H1 (cell line): ENCODE measurements around the gene PRKN. TPM values are rescaled to one million over a fixed set of nuclear protein-coding genes. Genes with fewer than 3 reads are reported as not detected.

Experiments used
- CTCF ChIA-PET: fragments of 300-600 bp; sonication (Branson Sonifier 250); formaldehyde crosslinking; loops from one replicate; lab custom pipeline; 2021; ENCODE audit not compliant: partially characterized antibody; lab: Charles Lee
- POLR2A ChIA-PET: fragments of 300-600 bp; sonication (Branson Sonifier 250); formaldehyde crosslinking; loops from one replicate; lab custom pipeline; 2021; ENCODE audit warnings: inconsistent platforms; ENCODE audit not compliant: partially characterized antibody; lab: Charles Lee
- DNase-seq, 2 experiments: peaks; one replicate each; pipeline versions ENCODE4 v3.0.0 to v3.0.0-alpha.2; 2010 to 2022; ENCODE audit warnings: low spot score in 2 of 2, low read depth in 1 of 2, mixed read lengths in 1 of 2
- FAIRE-seq: peaks from 2 replicates; lab custom pipeline; 2011; peaks lifted over from hg19 to GRCh38; lab: Jason Lieb, UNC
- H2AFZ ChIP-seq: 2 replicates; pipeline ENCODE4 v1.8.1; 2012; ENCODE audit warnings: low read length, inconsistent platforms
- H2AK5ac ChIP-seq: 2 replicates; pipeline ENCODE4 v1.6.1; 2013; ENCODE audit warnings: low read depth, low read length
- H2BK120ac ChIP-seq: replicated peaks from 2 replicates; pipeline ENCODE3; 2013; ENCODE audit warnings: low read depth, low read length, inconsistent platforms
- H2BK12ac ChIP-seq: 2 replicates; pipeline ENCODE4 v1.6.1; 2013; ENCODE audit warnings: low read depth, low read length
- H2BK15ac ChIP-seq: 2 replicates; pipeline ENCODE4 v1.6.1; 2013; ENCODE audit warnings: low read length
- H2BK20ac ChIP-seq: 2 replicates; pipeline ENCODE4 v1.6.1; 2013; ENCODE audit warnings: low read length
- H2BK5ac ChIP-seq: 2 replicates; pipeline ENCODE4 v1.6.1; 2013; ENCODE audit warnings: low read depth, low read length
- H3K14ac ChIP-seq: 2 replicates; pipeline ENCODE4 v1.6.1; 2013; ENCODE audit warnings: inconsistent platforms; ENCODE audit not compliant: insufficient read length
- H3K18ac ChIP-seq: 2 replicates; pipeline ENCODE4 v1.6.1; 2013; ENCODE audit warnings: low read length; ENCODE audit errors: extremely low read depth
- H3K23ac ChIP-seq: 2 replicates; pipeline ENCODE4 v1.6.1; 2013; ENCODE audit warnings: inconsistent platforms; ENCODE audit not compliant: insufficient read length
- H3K23me2 ChIP-seq: 2 replicates; pipeline ENCODE4 v1.6.1; 2013; ENCODE audit warnings: low read depth, low read length
- H3K27ac ChIP-seq: 2 replicates; pipeline ENCODE4 v1.6.1; 2011; ENCODE audit warnings: low read depth, low read length, inconsistent platforms
- H3K27me3 ChIP-seq, 4 experiments: replicated peaks in 1 of 4; 1 replicate in 1 of 4; 2 replicates in 3 of 4; pipeline versions ENCODE4 v1.6.1 to v1.8.1; 2011 to 2013; ENCODE audit warnings: low read length in 3 of 4, mild to moderate bottlenecking in 3 of 4, inconsistent platforms in 2 of 4, mixed read lengths in 2 of 4, moderate library complexity in 1 of 4; ENCODE audit not compliant: control insufficient read depth in 3 of 4, insufficient read depth in 3 of 4; ENCODE audit errors: extremely low read depth in 1 of 4
- H3K36me3 ChIP-seq, 4 experiments: 2 replicates each; pipeline versions ENCODE4 v1.6.1 to v1.8.1; 2011 to 2013; ENCODE audit warnings: mild to moderate bottlenecking in 4 of 4, low read length in 3 of 4, moderate library complexity in 2 of 4, control low read depth in 1 of 4, inconsistent platforms in 1 of 4; ENCODE audit not compliant: insufficient read depth in 4 of 4, control insufficient read depth in 2 of 4
- H3K4ac ChIP-seq: replicated peaks from 2 replicates; pipeline ENCODE3; 2013; ENCODE audit warnings: low read length, low read depth, mixed read lengths, inconsistent platforms; ENCODE audit not compliant: insufficient read length
- H3K4me1 ChIP-seq, 4 experiments: replicated peaks in 1 of 4; 1 replicate in 1 of 4; 2 replicates in 3 of 4; pipeline versions ENCODE4 v1.6.1 to v1.8.1; 2011 to 2013; ENCODE audit warnings: low read length in 3 of 4, inconsistent platforms in 2 of 4, mixed read lengths in 1 of 4; ENCODE audit not compliant: insufficient read depth in 4 of 4, control insufficient read depth in 3 of 4
- H3K4me2 ChIP-seq, 2 experiments: 2 replicates each; pipeline versions ENCODE4 v1.6.1 to v1.8.1; 2011 to 2013; ENCODE audit warnings: low read depth in 2 of 2, low read length in 2 of 2, control low read depth in 1 of 2, inconsistent platforms in 1 of 2, mild to moderate bottlenecking in 1 of 2; ENCODE audit not compliant: insufficient read depth in 1 of 2
- H3K4me3 ChIP-seq, 4 experiments: fragments of 200-600, 300-600 bp in 1 of 4; sonication (generic), shearing (Covaris generic), sonication (Bioruptor Twin) in 1 of 4; 2 replicates each; pipeline versions ENCODE4 v1.5.1 to v1.8.1; 2011 to 2016; ENCODE audit warnings: low read length in 4 of 4, low read depth in 3 of 4, control low read depth in 2 of 4, inconsistent platforms in 2 of 4, mild to moderate bottlenecking in 2 of 4, mixed read lengths in 1 of 4, moderate library complexity in 1 of 4; ENCODE audit not compliant: insufficient read depth in 2 of 4; ENCODE audit errors: extremely low read depth in 1 of 4
- H3K56ac ChIP-seq: replicated peaks from 2 replicates; pipeline ENCODE3; 2013; ENCODE audit warnings: low read depth, mild to moderate bottlenecking, mixed read lengths, low read length, inconsistent platforms; ENCODE audit not compliant: insufficient read length
- H3K79me1 ChIP-seq: 2 replicates; pipeline ENCODE4 v1.6.1; 2013; ENCODE audit warnings: low read depth, low read length, control low read depth
- H3K79me2 ChIP-seq, 2 experiments: 2 replicates each; pipeline versions ENCODE4 v1.6.1 to v1.8.1; 2012 to 2013; ENCODE audit warnings: low read length in 2 of 2, mild to moderate bottlenecking in 2 of 2, inconsistent platforms in 1 of 2; ENCODE audit not compliant: insufficient read depth in 2 of 2, control insufficient read depth in 1 of 2
- H3K9ac ChIP-seq, 4 experiments: replicated peaks in 1 of 4; 1 replicate in 1 of 4; 2 replicates in 3 of 4; pipeline versions ENCODE4 v1.6.1 to v1.8.1; 2011 to 2013; ENCODE audit warnings: low read depth in 3 of 4, low read length in 3 of 4, control low read depth in 2 of 4, mild to moderate bottlenecking in 2 of 4, moderate library complexity in 2 of 4, inconsistent platforms in 1 of 4; ENCODE audit errors: extremely low read depth in 1 of 4
- H3K9me3 ChIP-seq, 2 experiments: 2 replicates each; pipeline versions ENCODE4 v1.6.1 to v1.8.1; 2012 to 2013; ENCODE audit warnings: mild to moderate bottlenecking in 2 of 2, moderate library complexity in 2 of 2, control low read depth in 1 of 2, inconsistent platforms in 1 of 2, low read depth in 1 of 2, low read length in 1 of 2, mixed read lengths in 1 of 2; ENCODE audit not compliant: insufficient read depth in 2 of 2
- H4K20me1 ChIP-seq, 2 experiments: replicated peaks in 1 of 2; 2 replicates each; pipeline versions ENCODE3 to v1.8.1; 2011 to 2013; ENCODE audit warnings: inconsistent platforms in 2 of 2, low read length in 2 of 2, mild to moderate bottlenecking in 1 of 2; ENCODE audit not compliant: insufficient read depth in 2 of 2, control insufficient read depth in 1 of 2
- H4K5ac ChIP-seq: 2 replicates; pipeline ENCODE4 v1.6.1; 2013; ENCODE audit warnings: low read length, low read depth, mixed read lengths, inconsistent platforms; ENCODE audit not compliant: insufficient read length
- H4K8ac ChIP-seq: 2 replicates; pipeline ENCODE4 v1.8.0; 2013; ENCODE audit warnings: mild to moderate bottlenecking, moderate library complexity, low read length, inconsistent platforms; ENCODE audit not compliant: insufficient read depth; ENCODE audit errors: extremely low read depth
- H4K91ac ChIP-seq: replicated peaks from 2 replicates; pipeline ENCODE3; 2013; ENCODE audit warnings: low read length, mixed read lengths, inconsistent platforms; ENCODE audit not compliant: insufficient read length
- RNF2 ChIP-seq: fragments of 200-900, 300-1000 bp; sonication (generic); IDR thresholded peaks from 2 replicates; pipeline ENCODE4 v1.7.1; 2016; ENCODE audit warnings: borderline replicate concordance, low read depth, mild to moderate bottlenecking, antibody characterized with exemption, low read length; ENCODE audit not compliant: poor library complexity, severe bottlenecking; ENCODE audit errors: missing control alignments
- TAF7 ChIP-seq: optimal IDR thresholded peaks from 2 replicates; pipeline ENCODE3; 2011; ENCODE audit warnings: low read depth, mild to moderate bottlenecking, inconsistent platforms, low read length, moderate library complexity, borderline replicate concordance
- WGBS, 2 experiments: shearing (Covaris generic) in 1 of 2; methylation state at CpG; one replicate each; pipeline versions ENCODE4 v1.1.6 to v1.1.7; 2013 to 2015; ENCODE audit warnings: low lambda C conversion rate in 2 of 2, mixed read lengths in 2 of 2, inconsistent platforms in 1 of 2, low coverage in 1 of 2, missing lambda C conversion rate in 1 of 2; ENCODE audit not compliant: insufficient replicate concordance in 2 of 2, insufficient coverage in 1 of 2, insufficient read length in 1 of 2; ENCODE audit errors: extremely low coverage in 1 of 2, missing lambda C conversion rate in 1 of 2; 5-methylcytosine and 5-hydroxymethylcytosine counted together
- polyA plus RNA-seq, 7 experiments: library from polyadenylated mRNA; depleted of rRNA in 3 of 7; stranded (reverse) in 5 of 7; unstranded in 2 of 7; fragments of >200 nt in 5 of 7; fragments of 200-250 nt in 2 of 7; gene quantifications; 1 replicate in 5 of 7; 2 replicates in 1 of 7; 4 replicates in 1 of 7; pipeline versions ENCODE4 v1.2.1 to v1.2.3, GENCODE V29; 2011 to 2013; ENCODE audit warnings: missing spikeins in 2 of 7, mixed read lengths in 2 of 7
- total RNA-seq: library from RNA; stranded (reverse); fragmentation: NEBNext Ultra II Directional; extraction: Animal tissue kit (Norgen Biotek cat#: 25700); gene quantifications from 2 replicates; pipeline ENCODE4 v1.2.1, GENCODE V29; 2021
- TF ChIP-seq, protein P1 (sequence below): IDR thresholded peaks from 2 replicates; pipeline ENCODE4 v1.6.1; 2011; ENCODE audit warnings: low read depth, mild to moderate bottlenecking, low read length; ENCODE audit not compliant: insufficient read depth

Gene PRKN
- total and polyA plus RNA-seq, 2 of the 8 experiments (the other 6 are each of a cell fraction or from before 2014, with no cell fraction given), result 0.13 to 0.29 TPM

GRCh38 chr6:161561908-161562307 lies 1165.7 kb downstream of the PRKN start:
- Histone ChIP-seq H4K91ac (no peak overlapping the region), H3K4ac (no peak overlapping the region), H3K36me3 (no peaks in the 10 kb centered on the region), H3K23ac (no peak overlapping the region), H2BK20ac (no peak overlapping the region), H2BK120ac (no peak overlapping the region), H4K20me1 (no peaks in the 10 kb centered on the region), H2BK15ac (no peak overlapping the region), H3K79me2 (no peaks in the 10 kb centered on the region), H4K8ac (no peak overlapping the region), H3K18ac (no peak overlapping the region), H3K9ac (no peak overlapping the region), H3K23me2 (no peaks in the 10 kb centered on the region), H3K56ac (no peak overlapping the region), H2AK5ac (no peak overlapping the region), H2AFZ (no peak overlapping the region), H3K4me2 (no peak overlapping the region), H4K5ac (no peak overlapping the region), H3K27me3 (no peaks in the 10 kb centered on the region), H2BK12ac (no peak overlapping the region), H2BK5ac (no peak overlapping the region), H3K27ac (no peak overlapping the region), H3K4me3 (no peak overlapping the region), H3K79me1 (no peaks in the 10 kb centered on the region), H3K14ac (no peak overlapping the region), H3K9me3 (no peaks in the 10 kb centered on the region), H3K4me1 (no peaks in the 10 kb centered on the region)
- 91% methylated on average over 9 of the region's 9 CpGs; no CpG with 5 or more reads in 1 of the 2 experiments for WGBS, 2 experiments
- FAIRE-seq (no peak), DNase-seq (no peak)
- CTCF ChIA-PET, result interaction anchor here (0.9 kb wide), 1 partner anchor 54 kb away, joined by 3 read pairs; no protein-coding TSS in a partner anchor
- POLR2A ChIA-PET, result no interaction called here
- no peak for TF ChIP-seq RNF2
- TF ChIP-seq, protein P1, sequence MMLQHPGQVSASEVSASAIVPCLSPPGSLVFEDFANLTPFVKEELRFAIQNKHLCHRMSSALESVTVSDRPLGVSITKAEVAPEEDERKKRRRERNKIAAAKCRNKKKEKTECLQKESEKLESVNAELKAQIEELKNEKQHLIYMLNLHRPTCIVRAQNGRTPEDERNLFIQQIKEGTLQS, result no peak
- no peak for TF ChIP-seq TAF7
